HCT116 (cell line): Measurements from ENCODE around the gene THYN1. TPM values are rescaled to one million over a fixed set of nuclear protein-coding genes. Genes with fewer than 3 reads are reported as not detected.

Experiments
- ATAC-seq: fragments of 200-7000 bp; cut with Tn5 transposase; 2 replicates; pipeline ENCODE4 v1.9.1; 2020; ENCODE audit warnings: mild to moderate bottlenecking, moderate library complexity
- BruUV-seq: library from RNA; stranded (reverse); fragments of 400-500 nt; replicated peaks from 2 replicates; lab custom pipeline; 2021; lab: Mats Ljungman, UMichigan
- CTCF ChIA-PET: fragments of 300-600 bp; sonication (Branson Sonifier 250); formaldehyde crosslinking; loops from one replicate; lab custom pipeline; 2021; ENCODE audit warnings: antibody characterized with exemption; lab: Charles Lee
- POLR2A ChIA-PET: fragments of 300-600, 350-600 bp; sonication (Branson Sonifier 250); formaldehyde crosslinking; loops from one replicate; lab custom pipeline; 2021; ENCODE audit warnings: antibody characterized with exemption; lab: Charles Lee
- RAD21 ChIA-PET, 2 experiments: fragments of 300-600 bp; sonication (Branson Sonifier 250); formaldehyde crosslinking; loops; one replicate each; lab custom pipeline; 2023; ENCODE audit warnings: low total read pairs in 2 of 2; ENCODE audit not compliant: uncharacterized antibody in 2 of 2, unreplicated experiment in 2 of 2, low non-redundant PET in 1 of 2; lab: Charles Lee
- DNase-seq: peaks from one replicate; pipeline ENCODE4 v3.0.0-alpha.2; 2010; ENCODE audit warnings: low read depth, low spot score
- H2AFZ ChIP-seq: fragments of 200-600 bp; shearing (Covaris generic), sonication (generic); 2 replicates; pipeline ENCODE4 v1.6.1; 2017; ENCODE audit warnings: low read depth, mixed run types, mixed read lengths, antibody characterized with exemption, low read length; ENCODE audit not compliant: poor library complexity, severe bottlenecking
- H3K27ac ChIP-seq: 2 replicates; pipeline ENCODE4 v1.5.1; 2012; ENCODE audit warnings: low read depth, low read length
- H3K27me3 ChIP-seq: fragments of 200-600 bp; sonication (generic); 2 replicates; pipeline ENCODE4 v1.6.1; 2016; ENCODE audit warnings: mixed run types, low read length, mixed read lengths; ENCODE audit not compliant: insufficient read depth
- H3K36me3 ChIP-seq, 2 experiments: fragments of 200-500 bp in 1 of 2; fragments of 200-600 bp in 1 of 2; sonication (Bioruptor generic) in 1 of 2; sonication (generic) in 1 of 2; 2 replicates each; pipeline versions ENCODE4 v1.5.1 to v1.6.1; 2014 to 2016; ENCODE audit warnings: low read length in 2 of 2, inconsistent platforms in 1 of 2, mixed read lengths in 1 of 2, mixed run types in 1 of 2; ENCODE audit not compliant: insufficient read depth in 2 of 2, control insufficient read depth in 1 of 2
- H3K4me1 ChIP-seq, 2 experiments: fragments of 200-600 bp in 1 of 2; sonication (generic) in 1 of 2; 2 replicates each; pipeline versions ENCODE4 v1.5.1 to v1.6.1; 2012 to 2017; ENCODE audit warnings: low read length in 2 of 2, inconsistent platforms in 1 of 2, mild to moderate bottlenecking in 1 of 2, mixed read lengths in 1 of 2, mixed run types in 1 of 2, moderate library complexity in 1 of 2; ENCODE audit not compliant: insufficient read depth in 2 of 2, control insufficient read depth in 1 of 2
- H3K4me2 ChIP-seq: fragments of 200-600 bp; sonication (generic); 2 replicates; pipeline ENCODE4 v1.6.1; 2017; ENCODE audit warnings: mixed run types, low read length, mixed read lengths
- H3K4me3 ChIP-seq, 2 experiments: fragments of 200-600 bp in 1 of 2; sonication (generic) in 1 of 2; replicated peaks in 1 of 2; 2 replicates each; pipeline ENCODE4 v1.5.1; 2011 to 2016; ENCODE audit warnings: low read length in 2 of 2, control low read depth in 1 of 2, low read depth in 1 of 2, mild to moderate bottlenecking in 1 of 2, mixed read lengths in 1 of 2, mixed run types in 1 of 2
- H3K79me2 ChIP-seq: fragments of 200-600 bp; sonication (generic); 2 replicates; pipeline ENCODE4 v1.6.1; 2017; ENCODE audit warnings: mild to moderate bottlenecking, mixed run types, low read length, moderate library complexity, mixed read lengths; ENCODE audit not compliant: insufficient read depth
- H3K9ac ChIP-seq: fragments of 200-600 bp; sonication (generic); 2 replicates; pipeline ENCODE4 v1.6.1; 2016; ENCODE audit warnings: low read length, mixed read lengths
- H3K9me2 ChIP-seq: fragments of 200-600 bp; sonication (generic), shearing (Covaris generic); 2 replicates; pipeline ENCODE4 v1.6.1; 2017; ENCODE audit warnings: mixed run types, mild to moderate bottlenecking, moderate library complexity; ENCODE audit not compliant: insufficient read depth
- H3K9me3 ChIP-seq, 2 experiments: fragments of 200-500 bp in 1 of 2; fragments of 200-600 bp in 1 of 2; sonication (Bioruptor generic) in 1 of 2; sonication (generic) in 1 of 2; 2 replicates each; pipeline ENCODE4 v1.6.1; 2014 to 2017; ENCODE audit warnings: low read length in 2 of 2, mixed read lengths in 2 of 2, inconsistent platforms in 1 of 2, low read depth in 1 of 2, mild to moderate bottlenecking in 1 of 2, mixed run types in 1 of 2, moderate library complexity in 1 of 2; ENCODE audit not compliant: control insufficient read depth in 1 of 2, insufficient read depth in 1 of 2
- H4K20me1 ChIP-seq: fragments of 200-600 bp; sonication (generic), shearing (Covaris generic); 2 replicates; pipeline ENCODE4 v1.6.1; 2017; ENCODE audit warnings: mixed run types, mild to moderate bottlenecking, moderate library complexity; ENCODE audit not compliant: insufficient read depth
- CBX3 ChIP-seq: IDR thresholded peaks from 2 replicates; pipeline ENCODE4 v1.6.1; 2012; ENCODE audit warnings: low read depth
- CEBPB ChIP-seq: IDR thresholded peaks from 2 replicates; pipeline ENCODE4 v1.6.1; 2012; ENCODE audit warnings: low read depth
- FOSL1 ChIP-seq: IDR thresholded peaks from 2 replicates; pipeline ENCODE4 v1.6.1; 2012; ENCODE audit warnings: low read depth
- MAX ChIP-seq: IDR thresholded peaks from 2 replicates; pipeline ENCODE4 v1.6.1; 2012
- POLR2AphosphoS5 ChIP-seq: IDR thresholded peaks from 2 replicates; pipeline ENCODE4 v1.6.1; 2011; ENCODE audit warnings: mild to moderate bottlenecking, low read depth, low read length, moderate library complexity
- REST ChIP-seq: IDR thresholded peaks from 2 replicates; pipeline ENCODE4 v1.6.1; 2012; ENCODE audit warnings: low read depth
- SIN3A ChIP-seq: IDR thresholded peaks from 2 replicates; pipeline ENCODE4 v1.6.1; 2012; ENCODE audit warnings: low read depth
- YY1 ChIP-seq: IDR thresholded peaks from 2 replicates; pipeline ENCODE4 v1.6.1; 2011; ENCODE audit warnings: low read length, low read depth, moderate library complexity, mild to moderate bottlenecking; ENCODE audit not compliant: insufficient replicate concordance; ENCODE audit errors: extremely low read depth
- ZBTB33 ChIP-seq: IDR thresholded peaks from 2 replicates; pipeline ENCODE4 v1.6.1; 2011; ENCODE audit warnings: mild to moderate bottlenecking, low read length, moderate library complexity; ENCODE audit not compliant: insufficient replicate concordance; ENCODE audit errors: extremely low read depth
- ZFX ChIP-seq: fragments of 450-650 bp; IDR thresholded peaks from 2 replicates; pipeline ENCODE4 v1.6.1; 2017
- ZNF274 ChIP-seq: fragments of 200-500 bp; sonication (Bioruptor generic); IDR thresholded peaks from 2 replicates; pipeline ENCODE4 v1.6.1; 2014; ENCODE audit warnings: mild to moderate bottlenecking, low read depth, low read length, inconsistent platforms
- intact Hi-C: fragments of 100-400 bp; cut with micrococcal nuclease; formaldehyde crosslinking; loops from 2 replicates; pipeline ENCODE4 v1.10.0; 2022
- total RNA-seq: library from RNA; stranded (reverse); gene quantifications from one replicate; pipeline ENCODE4 v1.2.1, GENCODE V29; 2021; ENCODE audit not compliant: unreplicated experiment

THYN1 gene
- total RNA-seq, 1 experiment from 2014 or later = 32.2 TPM

GRCh38 chr11:134275534-134276395 is 22.6 kb upstream of the THYN1 start, which contains the start of gene GLB1L3:
Gene GLB1L3 (plus strand): TSS chr11:134276379. CDS start chr11:134276741, 362 bp downstream.
- Histone ChIP-seq H3K4me3 (no peak within 1 kb of the TSS), H2AFZ (no peak within 1 kb of the TSS), H3K27me3 (no peaks in the 10 kb centered on the region), H3K79me2 (no peaks in the 10 kb centered on the region), H3K27ac (no peak within 1 kb of the TSS), H3K9me3 (no peaks in the 10 kb centered on the region), H3K4me1 (no peaks in the 10 kb centered on the region), H3K36me3 (no peaks in the 10 kb centered on the region), H3K4me2 (no peak within 1 kb of the TSS), H3K9ac (no peak within 1 kb of the TSS), H3K9me2 (no peaks in the 10 kb centered on the region), H4K20me1 (no peaks in the 10 kb centered on the region)
- intact Hi-C loops = no loop called here
- TF ChIP-seq FOSL1 (no peak), SIN3A (no peak), POLR2AphosphoS5 (no peak)
- no peak for DNase-seq
- ChIA-PET POLR2A (no interaction called here), RAD21 (no interaction called here), CTCF (no interaction called here)
- BruUV-seq = no TSS peak
- peak; percentile 32; the same call in 1 of the 2 replicates for ATAC-seq

GRCh38 chr11:134275188-134275533 is 22.0 kb upstream of the THYN1 start:
- intact Hi-C loops = no loop called here
- Histone ChIP-seq H3K4me2 (no peak overlapping the region), H2AFZ (no peak overlapping the region), H4K20me1 (no peaks in the 10 kb centered on the region), H3K27me3 (no peaks in the 10 kb centered on the region), H3K9me3 (no peaks in the 10 kb centered on the region), H3K27ac (no peak overlapping the region), H3K79me2 (no peaks in the 10 kb centered on the region), H3K36me3 (no peaks in the 10 kb centered on the region), H3K4me3 (no peak overlapping the region), H3K9ac (no peak overlapping the region), H3K4me1 (no peaks in the 10 kb centered on the region), H3K9me2 (no peaks in the 10 kb centered on the region)
- DNase-seq (no peak), ATAC-seq (no peak)
- RAD21 ChIA-PET = no interaction called here
- CTCF ChIA-PET = no interaction called here
- no TSS peak for BruUV-seq
- no peak for TF ChIP-seq ZNF274
- no peak for TF ChIP-seq CEBPB
- no peak for TF ChIP-seq REST
- no peak for TF ChIP-seq YY1
- TF ChIP-seq MAX = no peak
- no peak for TF ChIP-seq ZBTB33
- TF ChIP-seq ZFX = no peak
- no peak for TF ChIP-seq CBX3
- POLR2A ChIA-PET = no interaction called here
